GM12892 (cell line): ENCODE data around the gene LAMA2.

Experiments used
- POLR2A ChIP-seq: IDR thresholded peaks from 2 replicates; pipeline ENCODE4 v1.6.1; 2011; ENCODE audit warnings: low read depth, low read length, control low read depth
- POLR2AphosphoS5 ChIP-seq: IDR thresholded peaks from 2 replicates; pipeline ENCODE4 v1.6.1; 2011; ENCODE audit warnings: low read depth, low read length, control low read depth
- TAF1 ChIP-seq: IDR thresholded peaks from 2 replicates; pipeline ENCODE4 v1.6.1; 2011; ENCODE audit warnings: low read depth, mild to moderate bottlenecking, control low read depth, low read length, borderline replicate concordance

- TF ChIP-seq POLR2AphosphoS5 (no peak), POLR2A (no peak), TAF1 (no peak)
Observed at GRCh38 chr6:129029778-129030177, 146.8 kb downstream of the LAMA2 start.
